ENCODE results near the gene CXCL5. TPM values are rescaled to one million over a fixed set of nuclear protein-coding genes. Genes with fewer than 3 reads are reported as not detected.

Gene CXCL5
- total and polyA plus RNA-seq, 10 donors = 0.58 to 3.8 (median 2.0) TPM

DNA sequence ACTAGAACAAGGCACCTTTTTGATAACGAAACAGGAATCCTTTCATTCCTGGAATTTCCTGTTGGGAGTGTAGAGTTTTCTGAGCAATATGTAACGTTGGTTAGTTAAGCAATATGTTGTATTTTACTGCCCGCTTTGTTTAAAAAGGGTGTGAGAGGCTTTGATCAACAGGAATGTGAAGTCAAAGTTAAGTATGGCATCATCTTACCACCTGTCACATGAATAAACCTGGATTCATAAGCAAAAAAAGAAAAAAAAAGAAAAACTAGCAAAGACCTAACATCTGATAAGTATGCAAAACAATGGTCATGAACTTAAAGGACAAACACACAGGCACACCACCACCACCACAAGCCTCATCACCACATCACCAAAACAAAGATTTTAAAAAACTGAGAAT, 7.1 kb upstream of the CXCL5 start:
- WGBS, 5 donors = 42 to 72% (median 56%) methylated on average over 3 of the region's 3 CpGs
- Histone ChIP-seq H3K9me3 (no peaks in the 10 kb centered on the region), H3K4me3 (no peak overlapping the region), H3K27ac (no peak overlapping the region), H3K27me3 (replicated peaks in 1 of 7) (no peaks in the 10 kb centered on the region), H3K4me1 (no peaks in the 10 kb centered on the region), H3K36me3 (no peaks in the 10 kb centered on the region)
- intact Hi-C loops (cut with DNase I; ENCODE audit: low total_unique reads) = no loop called here
- TF ChIP-seq, protein P1, sequence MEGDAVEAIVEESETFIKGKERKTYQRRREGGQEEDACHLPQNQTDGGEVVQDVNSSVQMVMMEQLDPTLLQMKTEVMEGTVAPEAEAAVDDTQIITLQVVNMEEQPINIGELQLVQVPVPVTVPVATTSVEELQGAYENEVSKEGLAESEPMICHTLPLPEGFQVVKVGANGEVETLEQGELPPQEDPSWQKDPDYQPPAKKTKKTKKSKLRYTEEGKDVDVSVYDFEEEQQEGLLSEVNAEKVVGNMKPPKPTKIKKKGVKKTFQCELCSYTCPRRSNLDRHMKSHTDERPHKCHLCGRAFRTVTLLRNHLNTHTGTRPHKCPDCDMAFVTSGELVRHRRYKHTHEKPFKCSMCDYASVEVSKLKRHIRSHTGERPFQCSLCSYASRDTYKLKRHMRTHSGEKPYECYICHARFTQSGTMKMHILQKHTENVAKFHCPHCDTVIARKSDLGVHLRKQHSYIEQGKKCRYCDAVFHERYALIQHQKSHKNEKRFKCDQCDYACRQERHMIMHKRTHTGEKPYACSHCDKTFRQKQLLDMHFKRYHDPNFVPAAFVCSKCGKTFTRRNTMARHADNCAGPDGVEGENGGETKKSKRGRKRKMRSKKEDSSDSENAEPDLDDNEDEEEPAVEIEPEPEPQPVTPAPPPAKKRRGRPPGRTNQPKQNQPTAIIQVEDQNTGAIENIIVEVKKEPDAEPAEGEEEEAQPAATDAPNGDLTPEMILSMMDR (IDR thresholded peaks at IDR 0.05 in 8 of 11, conservative IDR thresholded peaks at IDR 0.05 in 3 of 11) = no peak
- TF ChIP-seq POLR2AphosphoS5 (IDR thresholded peaks at IDR 0.05) = no peak
- no peak for DNase-seq

DNA sequence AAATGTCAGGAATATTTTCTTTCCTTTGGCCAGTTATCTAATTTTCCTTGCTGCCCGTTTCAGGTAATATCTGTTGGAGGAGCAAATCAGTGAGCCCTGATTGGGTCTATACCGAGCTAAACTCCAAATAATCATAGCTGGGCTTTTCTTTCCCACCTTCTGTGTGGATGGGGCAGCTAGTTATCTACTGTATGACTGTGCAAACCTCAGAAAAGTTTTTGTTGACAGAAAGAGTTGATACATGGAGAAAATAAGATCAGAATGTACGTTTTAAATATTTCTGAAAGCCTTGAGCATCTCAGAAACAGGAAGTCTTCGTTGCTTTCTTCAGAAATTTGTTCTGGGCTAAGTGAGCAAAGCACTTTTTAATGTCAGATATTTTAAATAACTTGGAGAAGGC, 6.2 kb upstream of the CXCL5 start:
- Histone ChIP-seq H3K27me3 (replicated peaks in 1 of 7) (no peaks in the 10 kb centered on the region), H3K9me3 (no peaks in the 10 kb centered on the region), H3K4me1 (no peaks in the 10 kb centered on the region), H3K27ac (no peak overlapping the region), H3K4me3 (no peak overlapping the region), H3K36me3 (no peaks in the 10 kb centered on the region)
- intact Hi-C loops (cut with DNase I; ENCODE audit: low total_unique reads) = no loop called here
- WGBS, 5 donors = 44 to 59% (median 52%) methylated on average over 4 of the region's 4 CpGs
- TF ChIP-seq, protein P1 (IDR thresholded peaks at IDR 0.05 in 8 of 11, conservative IDR thresholded peaks at IDR 0.05 in 3 of 11) = no peak
- TF ChIP-seq POLR2A (IDR thresholded peaks at IDR 0.05) (no peak), POLR2AphosphoS5 (IDR thresholded peaks at IDR 0.05) (no peak)
- DNase-seq = no peak

DNA sequence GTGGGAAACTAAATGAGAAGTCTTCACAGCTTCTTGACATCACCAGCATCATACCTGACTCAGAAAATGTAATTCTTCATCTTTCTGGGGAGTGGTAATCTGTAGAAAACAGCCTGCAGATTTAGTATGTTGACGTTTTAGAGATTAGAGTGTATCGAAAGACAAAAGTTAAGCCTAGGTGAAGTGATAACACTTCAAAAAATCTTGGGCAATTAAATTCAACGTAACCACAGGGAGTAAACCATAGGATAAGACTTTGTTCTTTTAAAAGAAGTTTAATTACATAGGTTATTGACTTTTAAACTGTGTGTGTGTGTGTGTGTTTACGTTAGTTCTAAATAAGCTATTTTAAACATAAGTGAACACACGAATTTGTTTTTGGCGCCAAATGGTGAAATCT, 1.8 kb upstream of the CXCL5 start:
- no peaks in the 10 kb centered on the region for H3K9me3 ChIP-seq
- H3K4me1 ChIP-seq = peaks cover 0 to 11% (median 4%) of the 10 kb centered on the region in 6 donors
- TF ChIP-seq POLR2A (IDR thresholded peaks at IDR 0.05) (no peak), POLR2AphosphoS5 (IDR thresholded peaks at IDR 0.05) (no peak)
- TF ChIP-seq, protein P1 (IDR thresholded peaks at IDR 0.05 in 8 of 11, conservative IDR thresholded peaks at IDR 0.05 in 3 of 11) = no peak
- intact Hi-C loops (cut with DNase I; ENCODE audit: low total_unique reads) = no loop called here
- no peaks in the 10 kb centered on the region for H3K36me3 ChIP-seq
- no peak overlapping the region for H3K27ac ChIP-seq
- peaks cover 0 to 23% (median 12%) of the 10 kb centered on the region in 7 donors for H3K27me3 ChIP-seq (replicated peaks in 1 of 7)
- H3K4me3 ChIP-seq = no peak overlapping the region
- DNase-seq = no peak
- WGBS, 5 donors = 85 to 93% (median 92%) methylated on average over 6 of the region's 6 CpGs

DNA sequence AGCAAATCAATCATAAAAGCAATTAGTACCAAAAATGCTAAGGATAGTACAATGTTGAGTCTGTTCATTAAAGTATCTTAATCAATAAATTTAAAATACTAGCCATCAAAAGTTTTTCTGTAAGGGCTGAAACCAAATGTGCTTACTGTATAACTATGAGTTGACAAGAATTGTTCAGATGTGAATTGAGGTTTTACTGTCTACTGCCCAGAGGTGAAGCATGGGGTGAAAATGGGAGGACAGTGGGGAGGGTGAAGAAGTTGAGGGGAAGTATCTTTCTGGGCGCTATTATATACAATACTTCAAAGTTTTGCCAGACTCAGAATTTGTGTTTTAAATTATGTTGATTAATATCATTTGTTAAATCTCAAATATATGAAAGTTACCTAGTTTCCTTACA, 6.4 kb downstream of the CXCL5 start:
- WGBS, 5 donors = 0 to 55% (median 0%) methylated on average over 1 of the region's 1 CpG
- H3K36me3 ChIP-seq = no peaks in the 10 kb centered on the region
- DNase-seq = no peak
- H3K9me3 ChIP-seq = no peaks in the 10 kb centered on the region
- intact Hi-C loops (cut with DNase I; ENCODE audit: low total_unique reads) = no loop called here
- no peak overlapping the region for H3K4me3 ChIP-seq
- peaks cover 0 to 4% (median 0%) of the 10 kb centered on the region in 7 donors for H3K27me3 ChIP-seq (replicated peaks in 1 of 7)
- no peaks in the 10 kb centered on the region for H3K4me1 ChIP-seq
- TF ChIP-seq POLR2A (IDR thresholded peaks at IDR 0.05) = no peak
- TF ChIP-seq POLR2AphosphoS5 (IDR thresholded peaks at IDR 0.05) = no peak
- TF ChIP-seq, protein P1 (IDR thresholded peaks at IDR 0.05 in 8 of 11, conservative IDR thresholded peaks at IDR 0.05 in 3 of 11) = no peak
- H3K27ac ChIP-seq = no peak overlapping the region

Measured in spleen (tissue), 11 donors.